Activated CD8-positive, alpha-beta memory T cell treated with anti-CD3 and anti-CD28 coated beads, Interleukin-2, amount 50 U/mL, for 1 hour (primary cell): Measurements from ENCODE around the gene MPPED1.

Experiments
- DNase-seq: peaks from one replicate; pipeline ENCODE4 v3.0.0-alpha.2; 2020; ENCODE audit errors: extremely low read depth

The MPPED1 gene

DNA sequence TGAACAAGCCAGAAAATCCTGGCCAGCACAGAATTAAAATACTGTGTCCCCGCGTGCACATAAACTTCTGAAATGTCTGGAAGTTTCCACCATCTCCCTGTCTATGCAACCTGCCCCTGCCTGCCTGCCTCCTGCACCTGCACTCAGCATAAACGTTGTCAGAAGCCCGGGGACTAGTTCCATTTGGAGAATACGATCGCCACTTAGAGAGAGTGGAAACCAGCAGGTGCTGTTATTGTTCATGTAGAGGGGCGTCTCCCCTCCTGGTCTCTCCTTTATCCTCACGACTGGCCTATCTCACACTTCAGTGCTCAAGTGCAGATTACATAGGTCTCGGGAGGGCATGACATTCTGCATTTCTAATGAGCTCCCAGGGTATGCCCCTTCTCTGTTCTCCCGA is 35.6 kb downstream of the MPPED1 start:
- DNase-seq, result no peak

DNA sequence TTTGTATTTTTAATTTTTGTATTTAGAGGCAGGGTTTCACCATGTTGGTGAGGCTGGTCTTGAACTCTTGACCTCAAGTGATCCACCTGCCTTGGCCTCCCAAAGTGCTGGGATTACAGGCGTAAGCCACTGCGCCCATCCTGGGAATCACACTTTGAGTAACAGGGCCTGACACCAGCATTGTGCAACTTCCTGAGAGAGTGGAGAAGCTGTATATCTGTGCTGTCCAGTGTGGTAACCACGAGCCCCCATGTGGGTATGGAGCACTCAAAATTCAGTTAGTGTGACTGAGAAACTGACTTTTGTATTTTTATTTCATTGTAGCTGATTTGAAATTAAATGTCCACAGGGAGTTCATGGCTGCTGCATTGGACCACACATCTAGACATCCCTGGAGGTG is 36.2 kb downstream of the MPPED1 start:
- DNase-seq, result no peak

DNA sequence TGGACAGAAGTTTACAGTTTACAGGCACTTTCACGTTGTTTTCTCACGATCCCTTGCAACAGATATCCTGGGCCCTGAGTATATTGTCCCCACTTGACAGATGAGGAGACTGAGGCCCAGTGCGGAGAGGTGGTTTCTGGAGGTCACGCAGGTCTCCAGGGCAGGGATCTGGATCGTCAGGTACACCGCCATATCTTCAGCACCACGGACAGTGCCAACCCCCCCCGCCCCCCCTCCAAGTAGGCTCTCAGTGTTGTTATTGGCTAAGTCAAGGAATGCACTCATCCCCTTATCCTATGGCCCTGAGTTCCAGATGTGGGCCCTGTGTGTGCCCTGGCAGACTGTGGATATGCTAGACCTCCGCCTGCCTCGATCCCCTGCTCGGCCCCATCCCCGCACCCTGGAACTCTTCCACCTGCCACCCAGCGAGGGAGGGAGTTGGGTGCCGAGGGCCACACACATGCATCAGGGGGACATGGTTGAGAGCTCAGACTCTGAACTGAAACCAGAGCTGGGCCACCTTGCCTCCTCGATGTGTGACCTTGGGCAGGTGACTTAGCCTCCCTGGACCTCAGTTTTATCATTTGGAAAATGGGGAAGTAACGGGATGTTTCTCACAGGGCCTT is 37.5 kb downstream of the MPPED1 start:
- no peak for DNase-seq

DNA sequence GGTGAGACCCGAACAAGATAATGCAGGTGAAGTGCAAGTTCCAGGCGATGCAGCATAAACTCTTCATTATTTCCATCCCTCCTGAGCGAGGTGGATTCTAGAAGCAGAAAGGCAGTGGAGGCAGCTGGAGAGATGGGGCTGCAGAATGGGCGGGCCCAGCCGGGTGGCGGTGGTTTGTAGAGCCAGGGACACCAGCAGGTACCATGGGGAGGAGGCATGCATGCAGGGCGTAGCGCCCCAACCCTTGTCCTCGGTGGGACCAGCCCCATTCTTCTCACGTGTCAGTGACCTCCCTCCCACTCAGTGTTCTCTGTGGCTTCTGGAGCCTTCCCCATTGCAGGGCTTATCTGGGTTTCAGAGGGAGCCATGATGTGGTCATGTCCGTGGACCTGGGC is 38.0 kb downstream of the MPPED1 start:
- DNase-seq, result no peak

DNA sequence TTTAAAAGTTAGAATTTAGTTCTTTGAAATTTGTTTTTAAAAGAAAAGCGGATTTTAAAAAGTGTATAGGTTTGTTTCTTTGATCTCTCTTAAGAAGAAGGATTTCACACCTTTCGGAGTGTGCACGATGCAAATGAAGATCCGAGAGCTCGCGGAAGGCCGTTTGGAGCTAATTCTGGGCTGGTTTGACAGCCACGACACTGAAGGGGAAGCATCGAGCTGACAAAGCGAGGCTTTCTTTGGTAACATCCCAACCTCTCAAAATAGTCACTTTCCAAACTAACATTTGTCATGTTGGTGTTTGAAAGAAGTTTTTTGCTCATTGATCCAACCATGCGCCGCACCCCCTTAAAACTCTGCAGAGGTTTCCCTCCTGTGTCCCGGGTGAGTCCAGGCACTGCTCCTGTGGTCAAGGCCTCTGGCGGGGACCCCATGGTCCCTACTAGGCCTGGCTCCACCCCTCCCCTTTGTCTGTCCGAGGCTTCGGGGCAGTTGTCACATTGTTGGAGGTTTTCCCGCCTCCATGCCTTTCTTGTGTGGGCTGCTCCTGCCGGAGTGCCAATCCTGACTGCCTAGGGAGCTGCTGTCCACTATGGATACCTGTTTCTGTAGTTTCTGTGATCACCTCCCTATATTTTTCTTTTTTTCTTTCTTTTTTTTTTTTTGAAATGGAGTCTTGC is 39.7 kb downstream of the MPPED1 start:
- no peak for DNase-seq

DNA sequence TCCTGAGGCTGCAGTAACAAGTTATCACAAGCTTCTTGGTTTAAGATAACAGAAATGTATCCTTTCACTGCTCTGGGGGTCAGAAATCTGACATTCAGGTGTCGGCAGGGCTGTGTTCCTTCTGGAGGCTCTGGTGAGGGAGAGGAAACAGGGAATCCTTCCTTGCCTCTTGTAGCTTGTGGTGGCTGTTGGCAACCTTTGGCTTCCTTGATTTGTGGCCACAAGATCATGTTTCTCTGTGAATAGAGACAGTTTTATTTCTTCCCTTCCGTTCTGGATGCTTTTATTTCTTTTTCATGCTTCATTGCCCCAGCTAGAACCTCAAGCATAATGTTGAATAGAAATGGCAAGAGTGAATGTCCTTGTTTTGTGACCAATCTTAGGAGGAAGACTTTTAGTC is 44.0 kb downstream of the MPPED1 start:
- DNase-seq, result no peak

DNA sequence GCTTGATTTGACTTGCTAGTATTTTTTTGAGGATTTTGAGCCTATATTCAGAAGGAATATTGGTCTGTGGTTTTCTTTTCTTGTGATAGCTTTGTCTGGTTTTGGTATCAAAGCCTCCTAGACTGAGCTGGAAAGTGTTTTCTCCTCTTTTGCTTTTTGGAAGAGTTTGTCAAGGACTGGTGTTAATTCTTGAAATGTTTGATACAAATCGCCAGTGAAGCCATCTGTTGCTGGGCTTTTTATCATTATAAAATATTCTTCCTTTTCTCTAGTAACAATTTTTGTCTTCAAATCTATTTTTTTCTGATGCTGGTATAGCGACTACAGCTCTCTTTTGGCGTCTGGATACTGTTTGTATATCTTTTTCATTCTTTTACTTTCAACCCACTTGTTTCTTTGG is 45.2 kb downstream of the MPPED1 start:
- DNase-seq, result no peak

DNA sequence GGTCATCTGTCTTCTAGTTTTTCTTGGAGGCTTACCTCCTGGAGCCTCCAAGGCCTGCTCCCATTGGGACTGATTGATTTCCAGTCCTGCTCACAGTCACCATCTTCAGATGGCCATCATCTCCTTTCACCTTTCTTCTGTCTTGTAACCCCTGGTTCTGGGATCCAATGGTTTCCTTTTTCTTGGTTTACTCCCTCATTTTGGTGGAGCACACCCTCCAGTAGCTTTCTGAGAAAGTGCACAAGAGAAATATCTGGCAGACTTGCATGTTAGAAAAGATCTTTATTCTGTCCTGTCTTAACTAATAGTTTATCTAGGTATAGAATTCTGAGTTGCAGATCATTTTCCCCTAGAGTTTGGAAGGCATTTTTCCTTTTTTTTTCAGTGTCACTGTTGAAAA is 50.9 kb downstream of the MPPED1 start:
- DNase-seq, result no peak

DNA sequence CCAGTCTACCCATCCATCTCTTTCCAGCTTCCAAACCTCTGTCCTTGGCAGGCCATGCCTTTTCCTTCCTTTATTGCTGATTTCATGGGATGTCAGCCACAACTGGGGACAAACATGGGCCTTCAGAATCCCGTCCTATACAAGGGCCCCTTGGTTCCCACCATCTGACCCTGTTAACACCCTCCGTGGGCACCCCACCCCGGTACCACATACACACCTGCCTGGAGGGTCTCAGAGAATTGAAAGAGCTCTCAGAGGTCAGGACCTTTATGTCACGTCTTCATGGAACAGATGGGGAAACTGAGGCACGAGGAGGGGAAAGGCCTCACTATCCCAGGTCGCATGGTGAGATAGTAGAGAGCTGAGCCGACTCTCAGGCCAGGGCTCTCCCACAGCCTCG is 53.0 kb downstream of the MPPED1 start:
- DNase-seq, result no peak

DNA sequence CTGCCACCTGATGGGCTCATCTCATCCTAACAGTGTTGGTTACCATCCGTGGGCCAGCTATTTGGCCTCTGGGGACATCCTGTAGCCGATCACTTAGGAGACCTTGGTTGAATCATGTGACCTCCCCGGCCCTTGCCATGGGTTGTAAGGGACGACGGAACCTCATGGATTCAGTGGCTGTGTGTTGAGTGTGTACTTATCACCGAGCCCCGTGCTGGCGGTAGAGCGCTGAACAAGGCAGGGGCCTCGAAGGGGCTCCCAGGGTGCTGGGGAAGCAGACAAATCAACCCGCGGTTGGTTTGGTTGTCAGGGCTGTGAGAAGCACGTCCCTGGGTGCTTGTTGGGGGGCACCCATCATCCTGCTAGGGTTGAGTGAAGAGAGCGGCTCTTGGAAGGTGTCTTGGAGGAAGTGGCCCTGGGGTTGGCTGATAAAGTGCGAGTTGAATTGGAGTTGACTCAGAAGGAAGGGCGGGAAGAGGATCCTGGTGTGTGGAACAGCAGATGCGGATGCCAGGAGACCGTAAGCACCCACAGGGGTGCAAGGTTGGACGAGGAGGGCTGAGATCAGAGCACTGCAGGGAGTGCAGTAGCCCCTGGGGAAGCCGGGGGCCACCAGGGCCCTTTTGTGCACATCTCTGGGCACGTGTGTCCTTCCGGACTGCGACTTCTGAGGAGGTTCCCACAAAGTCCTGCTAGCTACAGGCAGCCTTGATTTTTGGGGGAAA is 53.6 kb downstream of the MPPED1 start:
- no peak for DNase-seq

DNA sequence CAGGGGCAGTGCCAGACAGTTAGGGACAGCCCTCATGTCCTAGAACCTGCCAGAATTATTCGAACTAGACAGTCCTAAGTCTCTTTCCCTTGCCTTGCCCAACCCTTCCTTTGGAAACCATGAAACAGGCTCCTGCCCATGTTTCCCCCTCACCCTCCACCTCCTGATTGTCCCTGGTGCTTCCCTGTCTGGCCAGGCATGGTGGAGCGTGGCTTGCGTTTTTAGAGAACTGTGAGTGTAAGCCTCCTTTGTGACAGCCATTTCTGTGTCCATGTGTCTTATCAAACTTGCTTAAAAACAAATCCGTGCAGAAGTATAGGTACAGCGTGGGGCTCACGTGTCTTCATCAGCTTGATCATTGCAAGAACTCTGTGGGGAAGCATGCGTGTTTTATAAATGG is 54.9 kb downstream of the MPPED1 start:
- no peak for DNase-seq

DNA sequence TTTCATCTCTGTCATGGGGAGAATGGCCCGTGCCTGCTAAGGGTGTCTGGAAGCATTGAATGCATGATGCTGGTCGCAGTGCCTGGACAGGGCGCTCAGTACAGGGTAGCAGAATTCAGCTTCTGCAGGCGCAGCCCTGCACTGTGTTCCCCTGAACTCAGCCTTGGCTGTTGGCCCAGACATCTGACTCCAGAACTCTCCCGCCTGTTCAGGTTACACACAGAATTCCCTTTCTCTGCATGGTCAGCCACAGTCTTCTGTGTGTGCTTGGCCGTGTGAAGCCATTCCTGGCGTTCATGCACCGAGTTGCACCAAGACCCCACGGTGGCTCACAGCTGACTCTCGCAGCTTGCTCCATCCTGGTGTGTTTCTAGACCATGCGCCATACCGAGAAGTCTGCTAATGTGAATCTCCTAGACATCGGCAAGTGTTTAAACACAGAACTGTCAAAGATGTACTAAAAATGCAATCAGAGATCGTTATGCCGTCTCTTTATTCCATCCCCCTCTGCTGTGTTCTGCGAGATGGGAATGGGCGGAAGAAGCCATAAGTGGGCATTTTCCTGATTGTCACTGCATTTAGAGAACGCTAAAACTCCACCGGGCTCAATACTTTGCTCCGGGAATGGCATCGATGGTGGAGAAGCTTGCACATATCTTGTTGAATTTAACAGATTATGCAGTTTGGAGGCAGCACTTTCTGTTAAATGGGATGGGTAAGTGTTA is 55.6 kb downstream of the MPPED1 start:
- no peak for DNase-seq

DNA sequence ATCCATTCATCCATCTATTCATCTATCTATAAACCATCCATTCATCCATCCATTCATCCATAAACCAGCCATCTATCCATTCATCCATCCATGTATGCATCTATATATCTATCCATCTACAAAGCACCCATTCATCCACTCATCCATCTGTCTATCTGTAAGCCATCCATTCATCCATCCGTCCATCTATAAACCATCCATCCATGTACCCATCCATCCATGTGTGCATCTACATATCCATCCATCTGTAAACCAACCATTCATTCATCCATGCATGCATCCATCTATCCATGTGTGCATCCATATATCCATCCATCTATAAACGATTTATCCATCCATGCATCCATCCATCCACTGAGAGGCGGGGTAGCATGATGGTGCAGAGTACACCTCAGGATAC is 58.4 kb downstream of the MPPED1 start:
- no peak for DNase-seq

DNA sequence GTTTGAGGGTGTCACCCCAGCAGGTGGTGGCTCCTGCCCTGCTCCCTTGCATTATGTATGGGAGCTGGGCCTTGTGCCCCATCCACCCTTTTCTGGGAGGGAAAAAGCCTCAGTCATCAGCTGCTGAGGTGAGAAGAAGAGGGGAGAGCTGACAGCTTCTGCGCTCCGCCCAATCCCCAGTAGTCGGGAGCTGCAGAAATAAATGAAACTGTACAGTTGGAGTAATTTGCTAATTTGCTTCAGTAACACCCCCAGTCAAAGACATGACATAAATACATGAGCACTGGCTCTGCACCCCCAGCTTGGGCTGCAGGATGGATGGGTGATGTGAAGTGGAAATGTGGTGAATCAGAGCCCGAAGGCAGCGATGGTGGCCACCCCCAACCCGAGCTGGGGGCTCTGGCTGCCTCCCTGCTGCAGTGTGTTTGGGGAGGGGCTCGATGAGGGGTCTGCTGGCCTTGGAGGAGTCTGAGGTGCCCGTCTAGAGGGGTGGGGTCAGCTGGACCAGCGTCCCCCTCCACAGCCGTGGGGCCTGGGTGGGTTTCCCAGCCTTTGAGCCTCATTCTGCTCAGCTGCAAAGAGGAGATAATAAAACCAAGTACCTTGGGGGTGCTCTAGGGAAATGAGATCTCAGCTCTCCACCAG is 59.2 kb downstream of the MPPED1 start:
- DNase-seq, result no peak

DNA sequence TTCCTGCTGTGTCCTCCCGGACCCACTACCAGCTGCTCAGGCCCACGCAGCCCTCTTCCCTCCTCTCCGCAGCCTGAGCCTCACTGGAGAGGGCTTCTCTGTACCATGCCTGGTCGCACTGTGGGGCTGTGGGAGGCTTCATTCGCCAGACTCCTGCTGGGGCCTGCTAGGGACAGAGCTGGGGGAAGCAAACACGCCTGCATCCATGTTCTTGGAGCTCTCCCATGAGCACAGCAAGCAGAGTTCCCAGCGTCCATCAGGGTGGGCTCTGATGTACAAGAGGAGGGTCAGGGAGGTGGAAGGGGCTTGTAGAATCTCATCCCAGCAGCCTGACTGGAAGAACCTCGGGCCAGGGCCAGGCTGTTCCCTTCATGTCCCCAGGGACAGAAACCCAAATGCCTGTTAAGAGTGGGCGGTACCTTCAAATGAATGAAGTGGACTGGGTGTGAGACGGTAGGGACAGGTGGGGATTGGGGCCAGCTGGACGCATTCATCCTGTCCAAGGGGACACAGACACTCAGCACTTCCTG is 59.9 kb downstream of the MPPED1 start:
- DNase-seq, result no peak

DNA sequence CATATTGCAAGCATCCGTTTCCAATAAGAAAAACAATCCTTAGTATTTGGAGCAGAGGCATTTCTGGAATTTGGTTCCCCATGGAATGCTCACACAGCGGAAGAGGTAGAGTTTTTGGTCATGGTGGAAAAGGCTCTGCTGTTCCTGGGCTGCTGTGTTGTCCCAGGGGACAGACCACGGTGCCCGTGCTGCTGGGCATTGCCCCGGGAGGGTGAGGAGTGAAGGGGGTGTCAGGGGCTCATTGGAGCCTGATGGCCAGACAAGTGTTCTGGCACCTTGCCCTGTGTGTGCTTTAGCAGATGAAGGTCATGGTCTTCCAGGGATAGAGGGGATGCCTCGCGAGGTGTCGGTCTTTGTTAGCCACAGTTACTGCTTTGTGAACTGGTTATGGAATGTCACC is 61.2 kb downstream of the MPPED1 start:
- DNase-seq, result no peak

DNA sequence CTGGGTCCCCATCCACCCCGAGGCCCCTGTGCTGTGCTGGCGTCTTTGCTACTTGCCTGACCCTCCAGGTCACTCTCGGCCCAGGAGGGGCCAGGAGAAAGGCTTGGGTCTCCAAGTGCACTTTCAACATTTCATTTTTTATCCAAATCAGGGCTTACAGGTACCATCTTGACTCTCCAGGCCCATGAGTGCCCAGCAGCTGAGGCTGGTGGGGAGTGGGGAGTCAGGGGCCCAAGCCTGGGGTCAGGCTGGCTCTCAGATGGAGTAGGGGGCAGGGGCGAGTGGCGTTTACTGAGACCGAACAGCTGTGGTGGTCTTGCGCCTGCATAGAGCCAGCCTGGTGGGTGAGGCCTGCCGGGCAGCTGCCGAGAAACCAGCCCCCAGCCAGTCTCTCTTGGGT is 61.6 kb downstream of the MPPED1 start:
- DNase-seq, result no peak

DNA sequence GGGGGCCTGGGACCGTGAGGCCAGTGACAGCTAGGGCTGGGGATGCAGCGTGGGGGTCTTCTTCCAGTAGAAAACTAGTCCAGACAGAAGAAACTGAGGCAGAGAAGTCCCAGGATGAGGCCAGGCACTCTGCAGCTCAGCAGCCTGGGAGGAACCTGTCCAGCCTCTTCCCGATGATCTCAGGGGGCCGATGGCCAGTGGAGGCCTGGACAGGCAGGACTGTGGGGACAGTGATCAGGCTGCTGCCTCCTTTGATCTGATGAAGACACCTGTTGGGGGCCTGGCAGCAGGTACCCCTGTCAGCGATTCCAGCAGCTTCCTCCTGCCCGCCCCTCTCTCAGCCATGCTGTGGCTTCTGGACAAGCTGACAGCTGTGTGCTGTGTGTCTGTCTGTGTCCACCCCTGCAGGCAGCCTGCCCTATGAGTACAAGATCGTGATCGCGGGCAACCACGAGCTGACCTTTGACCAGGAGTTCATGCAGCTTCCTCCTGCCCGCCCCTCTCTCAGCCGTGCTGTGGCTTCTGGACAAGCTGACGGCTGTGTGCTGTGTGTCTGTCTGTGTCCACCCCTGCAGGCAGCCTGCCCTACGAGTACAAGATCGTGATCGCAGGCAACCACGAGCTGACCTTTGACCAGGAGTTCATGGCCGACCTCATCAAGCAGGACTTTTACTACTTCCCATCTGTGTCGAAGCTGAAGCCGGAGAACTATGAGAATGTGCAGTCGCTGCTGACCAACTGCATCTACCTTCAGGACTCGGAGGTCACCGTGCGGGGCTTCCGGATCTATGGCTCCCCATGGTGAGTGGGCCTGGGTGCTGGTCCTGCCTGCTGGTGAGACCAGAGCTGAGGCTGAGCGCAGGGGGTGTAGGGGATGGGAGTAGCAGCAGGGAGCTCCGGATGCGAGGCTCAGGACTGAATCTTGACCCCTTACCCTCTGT is 62.6 kb downstream of the MPPED1 start:
- DNase-seq, result no peak

DNA sequence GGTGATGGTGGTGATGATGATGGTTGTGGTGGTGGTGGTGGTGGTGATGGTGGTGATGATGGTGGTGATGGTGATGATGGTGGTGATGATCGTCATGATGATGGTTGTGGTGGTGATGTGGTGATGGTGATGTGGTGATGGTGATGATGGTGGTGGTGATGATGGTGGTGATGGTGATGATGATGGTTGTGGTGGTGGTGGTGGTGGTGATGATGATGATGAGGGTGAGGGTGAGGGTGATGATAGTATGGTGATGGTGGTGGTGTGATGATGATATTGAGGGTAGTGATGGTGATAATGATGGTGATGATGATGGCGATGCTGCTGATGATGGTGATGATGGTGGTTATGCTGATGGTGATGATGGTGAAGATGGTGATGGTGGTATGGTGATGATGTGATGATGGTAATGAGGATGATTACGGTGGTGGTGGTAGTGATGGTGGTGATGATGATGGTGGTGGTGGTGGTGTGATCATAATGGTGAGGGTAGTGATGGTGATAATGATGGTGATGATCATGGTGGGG is 63.8 kb downstream of the MPPED1 start:
- DNase-seq, result no peak

DNA sequence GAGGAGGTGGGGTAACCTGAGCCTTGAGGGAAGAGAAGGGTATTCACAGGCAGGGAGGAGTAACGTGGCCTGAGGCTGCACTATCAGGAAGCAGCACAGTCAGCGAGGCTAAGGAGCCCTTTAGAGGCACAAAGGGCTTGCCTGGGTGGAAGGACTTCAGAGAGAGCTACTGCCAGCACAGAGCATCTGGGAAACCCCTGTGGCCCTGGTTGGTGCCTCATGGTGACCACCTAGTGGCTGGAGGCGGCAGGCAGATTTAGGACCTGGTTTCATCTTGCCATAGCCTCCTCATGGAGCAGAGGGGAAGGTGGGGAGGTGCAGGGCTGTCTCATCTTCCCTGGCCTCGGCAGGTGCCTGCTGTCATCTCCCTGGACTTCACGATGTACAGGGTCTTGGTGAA is 64.5 kb downstream of the MPPED1 start:
- DNase-seq, result no peak
